ENCODE results near the gene FBXL16.

Gene FBXL16

DNA sequence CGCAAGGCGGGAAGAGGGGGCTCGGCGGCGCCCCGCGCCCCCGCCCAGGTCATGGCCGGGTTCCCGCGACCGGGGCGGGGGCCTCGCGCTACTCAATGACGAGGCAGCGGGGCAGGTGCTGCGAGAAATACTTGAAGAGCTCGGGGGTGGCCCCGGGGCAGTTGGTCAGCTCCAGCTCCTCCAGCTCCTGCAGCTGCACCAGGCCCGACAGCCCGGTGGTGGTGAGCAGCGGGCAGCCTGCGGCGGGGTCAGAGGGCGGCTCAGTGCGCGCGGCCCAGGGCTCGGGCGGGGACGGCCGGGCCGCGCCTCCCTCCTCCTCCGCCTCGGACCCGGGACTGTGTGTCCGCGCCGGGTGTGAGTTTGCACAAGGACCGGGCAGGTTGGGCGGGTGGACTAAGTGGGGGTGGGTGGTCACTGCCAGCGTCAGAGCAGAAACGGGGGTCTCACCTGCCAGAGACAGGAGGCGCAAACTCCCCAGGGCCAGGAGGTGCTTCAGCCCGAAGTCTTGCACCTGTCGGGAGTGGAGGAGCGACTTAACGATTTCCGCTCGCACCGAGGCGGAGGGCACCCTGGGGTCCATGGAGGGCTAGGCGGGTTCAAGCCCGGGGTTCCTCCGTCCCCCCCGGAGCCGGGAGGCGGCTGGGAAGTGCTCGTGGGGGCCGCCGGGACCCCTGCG lies 11.3 kb downstream of the FBXL16 start:
- Histone ChIP-seq H3K79me2 (ENCODE audit: control insufficient read depth, low read length) (peaks cover 8% of the 10 kb centered on the region), H3K36me3 (ENCODE audit: control insufficient read depth, low read length) (no peaks in the 10 kb centered on the region), H3K9me2 (replicated peaks; ENCODE audit: control insufficient read depth, low read length) (no peaks in the 10 kb centered on the region), H3K27ac (ENCODE audit: low read depth, low read length) (no peak overlapping the region), H3K27me3 (ENCODE audit: control insufficient read depth, low read length) (peaks cover 19% of the 10 kb centered on the region), H4K20me1 (ENCODE audit: control insufficient read depth, insufficient read depth, low read depth, low read length) (no peaks in the 10 kb centered on the region), H3K4me3 (ENCODE audit: low read length) (peak overlapping the region; percentile 80), H3K4me1 (ENCODE audit: control insufficient read depth, low read length) (peaks cover 28% of the 10 kb centered on the region), H3F3A (ENCODE audit: control insufficient read depth, insufficient read depth) (peaks cover 7% of the 10 kb centered on the region), H3K9me3 (ENCODE audit: control insufficient read depth, insufficient read depth, low read length) (no peaks in the 10 kb centered on the region), H3K4me2 (ENCODE audit: low read length) (peak overlapping the region; percentile 97)
- no peak for TF ChIP-seq EZH2phosphoT487 (IDR thresholded peaks at IDR 0.05; ENCODE audit: borderline replicate concordance, low read length)
- TF ChIP-seq, protein P1, sequence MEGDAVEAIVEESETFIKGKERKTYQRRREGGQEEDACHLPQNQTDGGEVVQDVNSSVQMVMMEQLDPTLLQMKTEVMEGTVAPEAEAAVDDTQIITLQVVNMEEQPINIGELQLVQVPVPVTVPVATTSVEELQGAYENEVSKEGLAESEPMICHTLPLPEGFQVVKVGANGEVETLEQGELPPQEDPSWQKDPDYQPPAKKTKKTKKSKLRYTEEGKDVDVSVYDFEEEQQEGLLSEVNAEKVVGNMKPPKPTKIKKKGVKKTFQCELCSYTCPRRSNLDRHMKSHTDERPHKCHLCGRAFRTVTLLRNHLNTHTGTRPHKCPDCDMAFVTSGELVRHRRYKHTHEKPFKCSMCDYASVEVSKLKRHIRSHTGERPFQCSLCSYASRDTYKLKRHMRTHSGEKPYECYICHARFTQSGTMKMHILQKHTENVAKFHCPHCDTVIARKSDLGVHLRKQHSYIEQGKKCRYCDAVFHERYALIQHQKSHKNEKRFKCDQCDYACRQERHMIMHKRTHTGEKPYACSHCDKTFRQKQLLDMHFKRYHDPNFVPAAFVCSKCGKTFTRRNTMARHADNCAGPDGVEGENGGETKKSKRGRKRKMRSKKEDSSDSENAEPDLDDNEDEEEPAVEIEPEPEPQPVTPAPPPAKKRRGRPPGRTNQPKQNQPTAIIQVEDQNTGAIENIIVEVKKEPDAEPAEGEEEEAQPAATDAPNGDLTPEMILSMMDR (IDR thresholded peaks at IDR 0.05; ENCODE audit: low read depth, low read length, poor library complexity, severe bottlenecking), result no peak

DNA sequence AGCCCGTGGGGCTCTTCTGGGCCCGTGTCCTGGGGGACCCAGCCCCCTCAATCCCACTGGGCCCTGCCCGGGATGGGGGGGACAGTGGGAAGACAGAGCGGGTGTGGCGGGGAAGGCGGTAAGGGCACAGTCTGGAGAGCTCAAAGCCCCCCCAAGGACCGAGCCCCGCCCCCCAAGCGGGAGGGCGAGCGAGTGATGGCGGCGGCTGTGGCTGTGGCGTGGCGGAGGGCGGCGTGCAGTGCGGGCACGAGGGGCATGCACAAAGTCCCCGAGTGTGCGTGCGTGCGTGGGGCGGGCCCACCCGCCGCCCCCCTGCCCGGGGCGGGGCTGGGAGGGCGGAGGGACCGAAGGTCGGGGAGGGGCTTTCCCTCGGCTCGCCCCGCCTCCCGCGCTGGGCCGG lies 11.8 kb downstream of the FBXL16 start:
- Histone ChIP-seq H3K27ac (ENCODE audit: low read depth, low read length) (no peak overlapping the region), H3K4me1 (ENCODE audit: control insufficient read depth, low read length) (peaks cover 33% of the 10 kb centered on the region), H3K79me2 (ENCODE audit: control insufficient read depth, low read length) (peaks cover 14% of the 10 kb centered on the region), H3K4me2 (ENCODE audit: low read length) (peak overlapping the region; percentile 97), H3F3A (ENCODE audit: control insufficient read depth, insufficient read depth) (peaks cover 7% of the 10 kb centered on the region), H4K20me1 (ENCODE audit: control insufficient read depth, insufficient read depth, low read depth, low read length) (no peaks in the 10 kb centered on the region), H3K27me3 (ENCODE audit: control insufficient read depth, low read length) (peaks cover 19% of the 10 kb centered on the region), H3K9me3 (ENCODE audit: control insufficient read depth, insufficient read depth, low read length) (no peaks in the 10 kb centered on the region), H3K36me3 (ENCODE audit: control insufficient read depth, low read length) (no peaks in the 10 kb centered on the region), H3K4me3 (ENCODE audit: low read length) (peak overlapping the region; percentile 80), H3K9me2 (replicated peaks; ENCODE audit: control insufficient read depth, low read length) (no peaks in the 10 kb centered on the region)
- TF ChIP-seq EZH2phosphoT487 (IDR thresholded peaks at IDR 0.05; ENCODE audit: borderline replicate concordance, low read length), result no peak
- TF ChIP-seq, protein P1 (IDR thresholded peaks at IDR 0.05; ENCODE audit: low read depth, low read length, poor library complexity, severe bottlenecking), result no peak

DNA sequence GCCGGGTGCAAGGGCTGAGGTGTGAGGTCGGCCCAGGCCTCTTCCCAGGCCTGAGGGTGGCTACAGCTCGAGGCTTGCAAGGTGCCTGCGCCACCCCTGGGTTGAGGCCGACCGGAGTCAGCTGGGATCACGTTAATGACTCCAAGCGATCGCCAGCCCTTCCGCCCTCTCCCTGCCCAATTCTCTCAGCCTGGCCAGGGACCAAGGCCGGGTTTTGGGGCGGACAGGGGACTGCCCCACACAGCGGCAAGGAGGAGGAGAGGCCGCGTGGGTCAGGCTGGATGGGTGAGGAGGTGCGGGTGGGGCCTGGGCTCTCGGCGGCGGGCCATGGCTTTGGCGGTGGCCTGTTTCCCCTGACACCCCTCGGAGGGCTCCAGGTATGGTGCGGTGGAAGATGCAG lies 12.2 kb downstream of the FBXL16 start:
- Histone ChIP-seq H3K79me2 (ENCODE audit: control insufficient read depth, low read length) (peaks cover 18% of the 10 kb centered on the region), H4K20me1 (ENCODE audit: control insufficient read depth, insufficient read depth, low read depth, low read length) (no peaks in the 10 kb centered on the region), H3K9me2 (replicated peaks; ENCODE audit: control insufficient read depth, low read length) (no peaks in the 10 kb centered on the region), H3K27me3 (ENCODE audit: control insufficient read depth, low read length) (peaks cover 19% of the 10 kb centered on the region), H3F3A (ENCODE audit: control insufficient read depth, insufficient read depth) (peaks cover 7% of the 10 kb centered on the region), H3K36me3 (ENCODE audit: control insufficient read depth, low read length) (no peaks in the 10 kb centered on the region), H3K4me2 (ENCODE audit: low read length) (no peak overlapping the region), H3K4me1 (ENCODE audit: control insufficient read depth, low read length) (peaks cover 37% of the 10 kb centered on the region), H3K9me3 (ENCODE audit: control insufficient read depth, insufficient read depth, low read length) (no peaks in the 10 kb centered on the region), H3K27ac (ENCODE audit: low read depth, low read length) (no peak overlapping the region), H3K4me3 (ENCODE audit: low read length) (no peak overlapping the region)
- TF ChIP-seq, protein P1 (IDR thresholded peaks at IDR 0.05; ENCODE audit: low read depth, low read length, poor library complexity, severe bottlenecking), result no peak
- no peak for TF ChIP-seq EZH2phosphoT487 (IDR thresholded peaks at IDR 0.05; ENCODE audit: borderline replicate concordance, low read length)
